Hepatocyte (in vitro differentiated cells): ENCODE results near the gene OSBPL10. TPM values are rescaled to one million over a fixed set of nuclear protein-coding genes. Genes with fewer than 3 reads are reported as not detected.
A peak's percentile ranks its signal among the peaks of the same experiment; 100 is the strongest.

ENCODE experiments used
- DNase-seq: peaks from one replicate; pipeline ENCODE4 v3.0.0-alpha.2; 2016; ENCODE audit warnings: low spot score
- H2AFZ ChIP-seq: fragments of 200-600 bp; sonication (generic); 2 replicates; pipeline ENCODE4 v1.6.0; 2016; ENCODE audit warnings: antibody characterized with exemption, mild to moderate bottlenecking
- H3K27ac ChIP-seq: fragments of 200-600 bp; sonication (generic); 2 replicates; pipeline ENCODE4 v1.5.1; 2016; ENCODE audit warnings: mild to moderate bottlenecking
- H3K27me3 ChIP-seq: fragments of 200-600 bp; sonication (generic); 2 replicates; pipeline ENCODE4 v1.6.1; 2016
- H3K36me3 ChIP-seq: fragments of 200-600 bp; sonication (generic); replicated peaks from 2 replicates; pipeline ENCODE4 v1.5.1; 2016; ENCODE audit warnings: low read depth; ENCODE audit not compliant: insufficient read depth
- H3K4me1 ChIP-seq: fragments of 200-600 bp; sonication (generic); 2 replicates; pipeline ENCODE4 v1.5.1; 2016; ENCODE audit warnings: mild to moderate bottlenecking, moderate library complexity; ENCODE audit not compliant: insufficient read depth
- H3K4me2 ChIP-seq: fragments of 200-600 bp; sonication (generic); 2 replicates; pipeline ENCODE4 v1.6.0; 2016
- H3K4me3 ChIP-seq: fragments of 200-600 bp; sonication (generic); 2 replicates; pipeline ENCODE4 v1.5.1; 2016; ENCODE audit warnings: mild to moderate bottlenecking
- H3K79me2 ChIP-seq: fragments of 200-600 bp; sonication (generic); 2 replicates; pipeline ENCODE4 v1.6.0; 2017; ENCODE audit warnings: mild to moderate bottlenecking
- H3K9me2 ChIP-seq: fragments of 200-600 bp; sonication (generic); replicated peaks from 2 replicates; pipeline ENCODE4 v1.6.0; 2017; ENCODE audit warnings: mild to moderate bottlenecking; ENCODE audit not compliant: insufficient read depth
- H3K9me3 ChIP-seq: fragments of 200-600 bp; sonication (generic); 2 replicates; pipeline ENCODE4 v1.5.1; 2016; ENCODE audit warnings: low read depth, mild to moderate bottlenecking
- H4K20me1 ChIP-seq: fragments of 200-600 bp; sonication (generic); 2 replicates; pipeline ENCODE4 v1.6.0; 2016; ENCODE audit warnings: mild to moderate bottlenecking; ENCODE audit not compliant: insufficient read depth, poor library complexity, severe bottlenecking
- EZH2 ChIP-seq: fragments of 200-600 bp; sonication (generic); IDR thresholded peaks from 2 replicates; pipeline ENCODE4 v1.6.1; 2016; ENCODE audit warnings: antibody characterized with exemption, mild to moderate bottlenecking, borderline replicate concordance
- EZH2phosphoT487 ChIP-seq: fragments of 200-600 bp; sonication (generic); IDR thresholded peaks from one replicate; pipeline ENCODE4 v1.6.1; 2018; ENCODE audit warnings: antibody characterized with exemption, mild to moderate bottlenecking, low read depth, moderate library complexity; ENCODE audit not compliant: unreplicated experiment, severe bottlenecking
- WGBS: methylation state at CpG from one replicate; pipeline ENCODE4 v1.1.6; 2016; ENCODE audit warnings: low lambda C conversion rate; ENCODE audit errors: missing lambda C conversion rate; 5-methylcytosine and 5-hydroxymethylcytosine counted together
- polyA plus RNA-seq: library from polyadenylated mRNA; unstranded; fragments of >200 nt; fragmentation: Nextera tagmentation; extraction: Ambion mirVana; gene quantifications from 2 replicates; pipeline ENCODE4 v1.2.1, GENCODE V29; 2016
- total RNA-seq: library from RNA; depleted of rRNA; stranded (reverse); fragments of >200 nt; gene quantifications from 2 replicates; pipeline ENCODE4 v1.2.3, GENCODE V29; 2014
- TF ChIP-seq, protein P1 (sequence below): fragments of 200-600 bp; sonication (generic); IDR thresholded peaks from 2 replicates; pipeline ENCODE4 v1.5.1; 2016; ENCODE audit warnings: antibody characterized with exemption, mild to moderate bottlenecking; ENCODE audit not compliant: poor library complexity

OSBPL10 gene
- total and polyA plus RNA-seq, 2 experiments from 2014 or later, result 18.2 to 32.8 TPM

DNA sequence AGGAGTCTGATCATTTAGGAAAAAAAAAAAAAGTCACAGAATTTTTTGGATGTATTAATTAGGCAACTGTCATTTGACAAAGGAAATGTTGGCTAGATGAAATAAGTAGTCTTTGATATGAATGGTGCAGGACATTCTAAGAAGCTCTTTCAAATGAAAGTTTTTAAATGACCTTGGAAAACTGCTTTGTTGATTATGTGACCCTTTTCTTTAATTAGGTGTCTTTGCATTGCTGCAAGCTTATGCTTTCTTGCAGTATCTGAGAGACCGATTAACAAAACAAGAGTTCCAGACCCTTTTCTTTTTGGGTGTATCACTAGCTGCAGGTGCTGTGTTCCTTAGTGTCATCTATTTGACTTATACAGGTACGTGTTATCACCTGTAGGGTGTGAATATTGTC is 364.4 kb downstream of the OSBPL10 start:
- peaks cover 3% of the 10 kb centered on the region for H3K9me2 ChIP-seq
- no peaks in the 10 kb centered on the region for H3K36me3 ChIP-seq
- no peak overlapping the region for H2AFZ ChIP-seq
- no peak overlapping the region for H3K4me3 ChIP-seq
- DNase-seq, result no peak
- TF ChIP-seq EZH2, result no peak
- no peak for TF ChIP-seq EZH2phosphoT487
- TF ChIP-seq, protein P1, sequence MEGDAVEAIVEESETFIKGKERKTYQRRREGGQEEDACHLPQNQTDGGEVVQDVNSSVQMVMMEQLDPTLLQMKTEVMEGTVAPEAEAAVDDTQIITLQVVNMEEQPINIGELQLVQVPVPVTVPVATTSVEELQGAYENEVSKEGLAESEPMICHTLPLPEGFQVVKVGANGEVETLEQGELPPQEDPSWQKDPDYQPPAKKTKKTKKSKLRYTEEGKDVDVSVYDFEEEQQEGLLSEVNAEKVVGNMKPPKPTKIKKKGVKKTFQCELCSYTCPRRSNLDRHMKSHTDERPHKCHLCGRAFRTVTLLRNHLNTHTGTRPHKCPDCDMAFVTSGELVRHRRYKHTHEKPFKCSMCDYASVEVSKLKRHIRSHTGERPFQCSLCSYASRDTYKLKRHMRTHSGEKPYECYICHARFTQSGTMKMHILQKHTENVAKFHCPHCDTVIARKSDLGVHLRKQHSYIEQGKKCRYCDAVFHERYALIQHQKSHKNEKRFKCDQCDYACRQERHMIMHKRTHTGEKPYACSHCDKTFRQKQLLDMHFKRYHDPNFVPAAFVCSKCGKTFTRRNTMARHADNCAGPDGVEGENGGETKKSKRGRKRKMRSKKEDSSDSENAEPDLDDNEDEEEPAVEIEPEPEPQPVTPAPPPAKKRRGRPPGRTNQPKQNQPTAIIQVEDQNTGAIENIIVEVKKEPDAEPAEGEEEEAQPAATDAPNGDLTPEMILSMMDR, result no peak
- no peak overlapping the region for H3K27ac ChIP-seq
- H3K79me2 ChIP-seq, result peaks cover 39% of the 10 kb centered on the region
- H3K4me2 ChIP-seq, result no peak overlapping the region
- peaks cover 17% of the 10 kb centered on the region for H3K4me1 ChIP-seq
- 92% methylated on average over 2 of the region's 2 CpGs for WGBS
- no peaks in the 10 kb centered on the region for H3K9me3 ChIP-seq
- H3K27me3 ChIP-seq, result no peaks in the 10 kb centered on the region
- no peaks in the 10 kb centered on the region for H4K20me1 ChIP-seq

DNA sequence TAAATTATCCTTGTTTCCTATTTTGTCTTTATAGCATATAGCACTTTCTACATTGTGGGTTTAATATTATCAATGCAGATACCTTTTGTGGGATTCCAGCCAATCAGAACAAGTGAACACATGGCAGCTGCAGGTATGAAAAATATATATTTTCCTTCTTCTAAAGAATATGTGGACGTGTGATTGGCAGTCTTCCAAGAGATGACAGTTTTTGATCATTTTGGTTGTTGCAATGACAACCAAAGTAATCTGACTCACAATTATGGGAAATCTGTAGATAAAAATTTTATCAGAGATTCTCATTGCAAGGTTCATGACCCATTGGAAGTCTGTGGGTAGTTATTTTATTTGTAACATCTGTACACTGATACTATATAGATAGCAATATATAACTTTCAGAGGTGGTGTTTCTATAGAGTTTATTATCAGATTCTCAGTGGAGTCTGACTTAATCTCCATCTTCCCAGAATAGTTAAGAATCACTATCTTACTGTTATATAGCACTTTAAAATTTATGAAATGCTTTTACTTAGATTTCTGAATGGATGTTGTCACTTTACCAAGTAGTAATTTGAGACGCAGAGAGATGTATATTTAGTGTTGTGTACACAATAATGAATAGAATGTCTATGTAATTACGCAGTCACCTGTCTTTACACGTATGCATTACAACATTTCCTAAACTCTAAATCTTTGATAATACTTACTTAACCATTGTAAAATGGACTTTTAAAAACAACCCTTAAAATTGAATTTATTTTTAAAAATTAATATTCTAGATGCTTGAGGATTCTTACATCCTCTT is 365.8 kb downstream of the OSBPL10 start:
- no peak for DNase-seq
- no peak overlapping the region for H3K4me2 ChIP-seq

DNA sequence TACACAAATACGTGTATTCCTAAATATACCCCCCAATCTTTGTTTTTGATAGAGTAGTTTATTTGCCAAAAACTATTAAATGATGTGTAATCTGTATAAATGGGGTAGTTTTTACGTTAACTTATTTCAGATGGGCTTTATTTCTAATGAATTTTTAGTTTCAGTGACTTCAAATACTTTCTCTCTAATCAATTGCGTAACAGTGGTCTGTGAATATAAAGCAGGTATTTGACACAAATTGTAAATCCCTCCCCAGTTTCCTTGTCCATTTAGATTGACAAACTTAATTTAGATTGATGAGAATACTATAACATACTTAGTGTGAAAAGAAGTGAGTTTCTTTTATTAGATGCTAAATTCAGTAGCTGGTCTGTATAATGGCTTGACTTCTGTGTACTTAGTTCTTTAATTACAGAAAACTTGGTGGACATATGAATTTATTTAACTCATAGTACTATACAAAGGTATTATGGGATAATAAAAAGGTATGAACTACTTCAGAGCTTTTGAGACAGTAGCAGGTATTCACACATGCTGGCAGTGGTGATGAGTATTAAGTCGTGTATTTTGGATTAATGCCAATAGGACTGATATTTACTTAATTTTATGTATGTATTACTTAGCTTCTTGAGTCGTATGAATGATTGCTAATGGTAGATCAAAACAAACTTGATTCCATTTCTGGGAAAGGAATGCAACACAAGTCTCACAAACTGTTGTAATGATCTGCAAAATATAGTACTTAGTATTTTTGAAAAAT is 366.7 kb downstream of the OSBPL10 start:
- TF ChIP-seq EZH2, result no peak
- TF ChIP-seq EZH2phosphoT487, result no peak
- TF ChIP-seq, protein P1, result no peak
- 83% methylated on average over 5 of the region's 5 CpGs for WGBS
- Histone ChIP-seq H3K27me3 (no peaks in the 10 kb centered on the region), H3K36me3 (no peaks in the 10 kb centered on the region), H3K4me1 (peaks cover 17% of the 10 kb centered on the region), H3K9me3 (no peaks in the 10 kb centered on the region), H3K27ac (peak overlapping the region; percentile 73), H4K20me1 (no peaks in the 10 kb centered on the region), H2AFZ (no peak overlapping the region), H3K9me2 (peaks cover 3% of the 10 kb centered on the region), H3K4me3 (no peak overlapping the region), H3K4me2 (no peak overlapping the region), H3K79me2 (peaks cover 51% of the 10 kb centered on the region)
- DNase-seq, result no peak

More for the DNA sequence above, 365.8 kb downstream of the OSBPL10 start:
- peaks cover 17% of the 10 kb centered on the region for H3K4me1 ChIP-seq
- no peak overlapping the region for H3K4me3 ChIP-seq
- no peak for TF ChIP-seq EZH2
- TF ChIP-seq, protein P1, result no peak
- TF ChIP-seq EZH2phosphoT487, result no peak
- 85% methylated on average over 4 of the region's 4 CpGs for WGBS
- H3K9me3 ChIP-seq, result no peaks in the 10 kb centered on the region
- peaks cover 3% of the 10 kb centered on the region for H3K9me2 ChIP-seq
- peaks cover 46% of the 10 kb centered on the region for H3K79me2 ChIP-seq
- H3K27ac ChIP-seq, result no peak overlapping the region
- H2AFZ ChIP-seq, result no peak overlapping the region
- H4K20me1 ChIP-seq, result no peaks in the 10 kb centered on the region
- no peaks in the 10 kb centered on the region for H3K36me3 ChIP-seq
- no peaks in the 10 kb centered on the region for H3K27me3 ChIP-seq
